Mesodermal cell (in vitro differentiated cells): ENCODE results near the gene ST8SIA4.

Experiments
- H3K27ac ChIP-seq: 2 replicates; pipeline ENCODE4 v1.7.0; 2013; ENCODE audit warnings: mild to moderate bottlenecking, low read depth, low read length, moderate library complexity; ENCODE audit not compliant: severe bottlenecking
- H3K36me3 ChIP-seq: 2 replicates; pipeline ENCODE4 v1.7.1; 2013; ENCODE audit warnings: mild to moderate bottlenecking, low read length, moderate library complexity; ENCODE audit not compliant: control insufficient read depth, insufficient read depth
- H3K4me1 ChIP-seq: one replicate; pipeline ENCODE4 v1.7.1; 2013; ENCODE audit warnings: mild to moderate bottlenecking, low read length; ENCODE audit not compliant: insufficient read depth, control insufficient read depth, poor library complexity, severe bottlenecking
- H3K4me3 ChIP-seq: 2 replicates; pipeline ENCODE4 v1.7.0; 2013; ENCODE audit warnings: low read length, control low read depth, mild to moderate bottlenecking; ENCODE audit not compliant: insufficient read depth, poor library complexity, severe bottlenecking; ENCODE audit errors: extremely low read depth
- H3K9me3 ChIP-seq: 2 replicates; pipeline ENCODE4 v1.7.1; 2013; ENCODE audit warnings: mild to moderate bottlenecking, low read length, moderate library complexity; ENCODE audit not compliant: control insufficient read depth
- WGBS, 2 experiments: methylation state at CpG; one replicate each; pipeline ENCODE4 v1.1.5; 2013; ENCODE audit warnings: missing lambda C conversion rate in 2 of 2; ENCODE audit not compliant: insufficient coverage in 2 of 2; 5-methylcytosine and 5-hydroxymethylcytosine counted together

The ST8SIA4 gene

DNA sequence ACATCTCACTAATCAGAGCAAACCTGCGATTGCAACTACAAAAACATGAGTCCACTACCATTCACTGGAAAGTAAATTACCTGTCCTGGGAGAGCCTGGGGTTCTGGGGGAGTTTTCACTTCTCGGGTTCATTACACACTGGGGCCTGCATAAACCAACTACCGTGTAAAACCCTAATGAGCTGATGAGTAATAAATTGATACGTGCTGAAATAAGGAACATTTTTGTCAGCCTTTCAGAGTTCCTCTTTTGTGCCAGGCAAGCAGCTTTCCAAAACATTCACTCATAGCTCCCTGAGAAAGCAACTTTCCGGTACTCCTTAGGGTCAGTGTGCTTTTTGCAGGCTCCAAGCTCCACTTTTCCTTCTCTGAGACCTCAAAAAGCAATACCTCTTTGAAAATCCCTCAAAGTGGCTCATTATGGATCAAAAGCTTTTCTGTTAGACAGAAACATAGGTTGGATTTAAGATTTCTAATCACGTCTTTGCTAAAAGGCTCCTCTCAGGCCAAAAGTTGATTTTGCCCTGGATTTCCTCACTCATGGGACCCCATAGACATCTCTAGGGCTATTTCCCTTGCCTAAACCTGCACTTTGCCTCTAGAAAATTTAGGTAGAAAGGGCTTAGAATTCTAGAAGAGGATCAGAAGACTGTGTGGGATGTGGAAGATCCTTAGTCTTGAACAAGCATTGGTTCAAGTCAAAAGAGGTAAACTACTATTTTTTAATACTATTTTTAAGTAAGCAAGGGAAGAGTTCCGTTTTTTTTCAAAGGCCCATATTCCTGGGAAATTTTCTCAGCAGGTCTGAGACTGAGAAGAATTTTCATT, 74.8 kb downstream of the ST8SIA4 start:
- 95 to 96% methylated on average over 4 of the region's 7 CpGs for WGBS, 2 experiments
- Histone ChIP-seq H3K4me3 (no peak overlapping the region), H3K9me3 (no peaks in the 10 kb centered on the region), H3K36me3 (no peaks in the 10 kb centered on the region), H3K4me1 (peaks cover 15% of the 10 kb centered on the region), H3K27ac (peak overlapping the region; percentile 62)

DNA sequence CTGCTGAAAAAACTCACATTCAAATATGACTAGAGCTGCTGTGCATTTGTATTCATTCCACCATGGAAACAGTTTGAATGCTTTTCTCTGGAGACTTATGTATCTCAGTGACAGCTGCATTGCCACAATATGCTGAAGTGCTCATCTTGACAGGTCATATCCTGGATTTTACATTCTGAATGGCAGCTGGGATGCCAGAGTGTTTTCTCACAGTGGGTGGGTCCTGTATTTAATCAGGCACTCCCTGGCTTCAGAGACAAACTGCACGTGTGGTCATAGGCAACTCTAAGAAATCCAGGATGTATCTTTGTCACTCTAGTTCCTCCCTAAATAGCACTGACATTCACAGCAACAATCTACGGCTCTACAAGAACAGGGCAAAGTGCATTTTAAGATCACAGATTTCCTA, 75.6 kb downstream of the ST8SIA4 start:
- Histone ChIP-seq H3K36me3 (no peaks in the 10 kb centered on the region), H3K4me3 (no peak overlapping the region), H3K4me1 (peaks cover 15% of the 10 kb centered on the region), H3K9me3 (no peaks in the 10 kb centered on the region), H3K27ac (peak overlapping the region; percentile 62)
- WGBS, 2 experiments, result 40 to 74% methylated on average over 2 of the region's 2 CpGs

DNA sequence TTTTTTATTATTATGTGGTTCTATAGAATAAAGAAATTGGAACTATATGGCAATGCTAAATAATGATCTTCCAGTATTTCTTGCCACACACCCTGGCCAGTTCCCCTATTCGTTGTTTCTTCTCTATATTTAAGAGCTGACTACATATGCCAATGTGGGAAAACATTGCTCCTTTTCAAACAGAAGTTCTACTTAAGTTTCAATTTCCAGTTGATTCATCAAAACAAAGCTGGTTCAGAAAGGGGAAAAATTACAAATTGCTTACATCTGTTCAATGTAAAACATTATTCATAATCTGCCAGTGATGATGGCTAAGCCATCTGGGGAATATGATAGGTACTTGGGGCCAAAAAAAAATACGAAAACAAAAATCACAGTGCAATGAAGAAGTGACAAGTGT, 76.9 kb downstream of the ST8SIA4 start:
- no peaks in the 10 kb centered on the region for H3K9me3 ChIP-seq
- H3K27ac ChIP-seq, result no peak overlapping the region
- no peaks in the 10 kb centered on the region for H3K36me3 ChIP-seq
- no peak overlapping the region for H3K4me3 ChIP-seq
- peaks cover 15% of the 10 kb centered on the region for H3K4me1 ChIP-seq
- 92 to 95% methylated on average over 2 of the region's 2 CpGs for WGBS, 2 experiments

DNA sequence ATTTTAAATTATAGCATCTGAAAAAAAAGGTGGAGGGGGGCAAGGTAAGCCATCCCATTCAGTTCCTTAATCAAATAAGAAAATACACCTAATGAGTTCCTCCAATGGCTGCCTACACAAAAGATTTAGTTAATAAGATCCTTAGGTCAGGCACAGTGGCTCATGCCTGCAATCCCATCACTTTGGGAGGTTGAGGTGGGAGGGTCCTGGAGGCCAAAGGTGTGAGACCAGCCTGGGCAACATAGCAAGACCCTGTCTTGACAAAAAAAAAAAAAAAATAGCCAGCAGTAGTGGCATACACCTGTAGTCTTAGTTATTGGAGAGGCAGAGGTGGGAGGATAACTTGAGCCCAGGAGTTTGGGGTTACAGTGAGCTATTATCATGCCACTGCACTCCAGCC, 78.4 kb downstream of the ST8SIA4 start:
- Histone ChIP-seq H3K36me3 (no peaks in the 10 kb centered on the region), H3K9me3 (no peaks in the 10 kb centered on the region), H3K27ac (no peak overlapping the region), H3K4me3 (no peak overlapping the region), H3K4me1 (peaks cover 15% of the 10 kb centered on the region)

DNA sequence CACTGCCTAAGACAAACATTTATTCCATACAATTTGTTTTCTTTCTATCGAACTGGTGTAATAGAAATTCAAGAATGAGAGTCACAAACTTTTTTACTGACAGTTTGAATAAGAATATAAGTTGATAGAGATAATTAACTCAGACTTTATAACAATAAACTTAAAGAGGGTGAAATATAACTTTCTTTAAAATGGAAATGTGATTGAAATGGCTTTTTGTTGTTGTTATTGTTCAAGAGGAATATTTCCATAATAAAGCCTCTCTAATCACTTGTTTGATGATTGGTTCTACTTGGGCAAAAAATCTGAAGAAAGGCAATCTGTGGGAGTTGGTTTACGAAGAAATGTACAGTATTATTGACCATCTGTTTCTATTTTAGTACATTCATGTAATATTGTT, 79.3 kb downstream of the ST8SIA4 start:
- Histone ChIP-seq H3K9me3 (no peaks in the 10 kb centered on the region), H3K36me3 (no peaks in the 10 kb centered on the region), H3K27ac (no peak overlapping the region), H3K4me1 (peaks cover 15% of the 10 kb centered on the region), H3K4me3 (no peak overlapping the region)
- WGBS, 2 experiments, result no CpG with 5 or more reads among the region's 2 CpGs

DNA sequence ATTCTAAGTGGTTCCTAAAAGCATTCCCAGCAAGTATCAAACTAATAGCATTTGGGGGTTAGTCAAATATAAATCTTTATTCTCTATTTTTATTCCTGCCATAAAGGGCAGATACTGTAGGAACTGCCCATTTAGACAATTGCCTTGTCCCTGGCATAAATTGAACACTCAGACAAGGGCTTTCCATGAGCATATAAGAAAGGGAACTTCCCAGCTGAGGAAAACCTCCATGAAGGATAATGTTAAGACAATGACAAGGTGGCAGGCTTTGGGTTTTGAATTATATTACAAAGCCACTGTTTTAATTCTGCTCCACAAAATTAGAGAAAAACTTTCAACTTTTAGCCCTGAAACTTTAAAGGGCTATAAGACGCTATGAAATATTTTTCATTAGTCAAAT, 81.3 kb downstream of the ST8SIA4 start:
- no CpG with 5 or more reads among the region's 1 CpG for WGBS, 2 experiments
- H3K36me3 ChIP-seq, result no peaks in the 10 kb centered on the region

DNA sequence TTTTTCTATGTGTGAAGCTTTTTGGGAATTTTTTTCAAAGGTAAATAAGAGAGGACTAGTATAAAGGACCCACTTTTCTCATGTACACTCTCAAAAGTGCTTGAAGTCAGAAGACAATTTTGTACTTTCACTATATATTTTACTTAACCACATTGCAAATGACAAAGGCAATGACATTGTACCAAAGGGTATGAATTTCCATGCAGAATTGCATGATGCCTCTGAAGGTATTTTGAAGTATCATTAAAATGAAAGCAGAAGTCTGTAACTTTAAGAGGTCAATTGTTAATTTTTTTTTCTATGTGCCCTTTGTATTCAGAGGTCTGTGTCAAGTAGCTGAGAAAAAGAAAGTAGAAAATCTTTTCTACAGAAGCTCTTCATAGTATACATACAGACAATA, 84.7 kb downstream of the ST8SIA4 start:
- Histone ChIP-seq H3K36me3 (no peaks in the 10 kb centered on the region), H3K27ac (no peak overlapping the region), H3K4me3 (no peak overlapping the region), H3K9me3 (no peaks in the 10 kb centered on the region), H3K4me1 (no peaks in the 10 kb centered on the region)

More for the DNA sequence above, 81.3 kb downstream of the ST8SIA4 start:
- Histone ChIP-seq H3K4me1 (no peaks in the 10 kb centered on the region), H3K9me3 (no peaks in the 10 kb centered on the region), H3K27ac (no peak overlapping the region), H3K4me3 (no peak overlapping the region)

DNA sequence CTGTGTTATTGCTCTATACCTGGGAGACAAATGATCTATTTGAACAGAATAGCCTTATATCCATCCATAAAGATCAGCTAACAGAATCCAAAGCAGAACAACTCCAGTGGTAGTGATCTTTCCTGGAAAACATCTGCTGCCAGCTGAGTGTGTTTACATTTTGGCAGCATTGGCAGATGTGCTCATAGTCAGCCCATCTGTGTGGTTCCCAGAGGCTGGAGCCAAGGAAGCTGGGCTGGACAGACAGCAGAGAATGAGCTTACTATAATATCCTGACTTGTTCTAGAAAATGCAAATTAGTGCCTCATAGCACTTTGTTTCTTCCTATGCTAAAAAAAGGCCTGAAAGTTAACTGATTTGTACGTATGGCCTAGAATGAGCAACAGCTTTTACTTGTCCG, 99.7 kb downstream of the ST8SIA4 start:
- H3K4me3 ChIP-seq, result no peak overlapping the region
- H3K9me3 ChIP-seq, result peaks cover 6% of the 10 kb centered on the region
- H3K4me1 ChIP-seq, result peaks cover 13% of the 10 kb centered on the region
- no peaks in the 10 kb centered on the region for H3K36me3 ChIP-seq
- 100% methylated on average over 1 of the region's 2 CpGs for whole genome bisulfite sequencing, 2 experiments
- H3K27ac ChIP-seq, result no peak overlapping the region

DNA sequence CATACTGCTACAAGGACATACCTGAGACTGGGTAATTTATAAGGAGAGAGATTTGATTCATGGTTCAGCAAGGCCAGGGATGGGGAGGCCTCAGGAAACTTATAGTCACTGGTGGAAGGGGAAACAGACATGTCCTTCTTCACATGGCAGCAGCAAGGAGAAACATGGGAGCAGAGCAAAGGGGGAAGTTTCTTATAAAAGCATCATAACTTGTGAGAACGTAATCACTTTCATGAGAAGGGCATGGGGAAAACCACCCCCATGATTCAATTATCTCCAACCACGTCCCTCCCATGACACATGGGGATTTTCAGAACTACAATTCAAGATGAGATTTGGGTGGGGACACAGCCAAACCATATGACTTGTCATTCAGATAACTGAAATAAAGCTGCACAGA, 100.9 kb downstream of the ST8SIA4 start:
- no peaks in the 10 kb centered on the region for H3K36me3 ChIP-seq
- WGBS, 2 experiments, result 100% methylated on average over 1 to 2 of the region's 2 CpGs
- H3K27ac ChIP-seq, result no peak overlapping the region
- H3K4me1 ChIP-seq, result peaks cover 21% of the 10 kb centered on the region
- H3K9me3 ChIP-seq, result peaks cover 7% of the 10 kb centered on the region
- no peak overlapping the region for H3K4me3 ChIP-seq

DNA sequence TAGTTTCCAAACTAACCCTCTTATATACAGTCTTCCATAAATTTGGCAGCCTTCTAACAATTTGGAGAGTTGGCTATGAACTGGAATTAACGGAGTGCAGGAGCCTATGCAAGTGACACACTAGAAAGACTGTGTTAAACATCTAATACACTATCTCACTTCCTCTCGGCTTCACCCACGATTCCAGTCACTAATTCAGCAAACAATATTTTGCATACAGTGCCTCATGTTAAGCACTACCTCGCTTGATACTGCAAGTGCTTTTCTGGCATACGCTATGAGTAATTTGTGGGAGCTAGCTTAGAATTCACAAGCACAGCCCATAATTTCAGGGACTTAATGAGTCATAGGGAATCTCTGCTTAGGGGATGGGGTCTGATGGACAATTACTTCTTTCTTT, 102.5 kb downstream of the ST8SIA4 start:
- no peak overlapping the region for H3K27ac ChIP-seq
- H3K9me3 ChIP-seq, result peaks cover 7% of the 10 kb centered on the region
- WGBS, 2 experiments, result 89 to 100% methylated on average over 2 to 3 of the region's 5 CpGs
- no peak overlapping the region for H3K4me3 ChIP-seq
- H3K4me1 ChIP-seq, result peaks cover 21% of the 10 kb centered on the region
- no peaks in the 10 kb centered on the region for H3K36me3 ChIP-seq

DNA sequence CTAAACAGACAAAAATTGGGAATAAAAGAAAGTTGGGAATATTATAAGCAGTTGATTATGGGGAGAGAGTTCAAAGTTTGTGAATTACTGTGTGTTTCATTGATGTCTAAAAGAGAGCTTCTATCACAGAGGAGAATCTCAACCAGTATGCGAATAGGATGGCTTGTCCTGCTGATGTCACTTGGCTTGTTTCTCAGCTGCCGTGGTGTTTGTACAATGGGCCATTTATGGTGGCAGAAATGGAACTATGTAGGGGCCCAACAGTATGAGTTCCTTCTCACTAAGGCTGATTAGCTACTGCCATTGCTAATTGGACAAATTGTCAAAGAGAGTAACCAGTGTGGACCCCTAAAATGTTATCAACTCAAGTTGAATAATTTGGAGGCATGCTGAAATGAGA, 103.9 kb downstream of the ST8SIA4 start:
- WGBS, 2 experiments, result 100% methylated on average over 1 to 2 of the region's 2 CpGs
- H3K27ac ChIP-seq, result no peak overlapping the region
- H3K9me3 ChIP-seq, result peaks cover 15% of the 10 kb centered on the region
- peaks cover 21% of the 10 kb centered on the region for H3K4me1 ChIP-seq
- H3K36me3 ChIP-seq, result no peaks in the 10 kb centered on the region
- no peak overlapping the region for H3K4me3 ChIP-seq
